HG03575 (cell line): Measurements from ENCODE around the gene NF1.
"Not testable (repeated sequence)": the region's sequence is repeated elsewhere in the genome, so short reads cannot be mapped to it uniquely, and the experiment has no call there.

ENCODE experiments used
- ATAC-seq: cut with Tn5 transposase; IDR thresholded peaks from one replicate; pipeline ENCODE4 v1.9.1; 2021; ENCODE audit not compliant: unreplicated experiment, insufficient number of reproducible peaks, low FRiP score; ENCODE audit errors: extremely low read depth

Gene NF1

GRCh38 chr17:31094600-31095235 is at the start of gene NF1:
TSS of gene NF1 (plus strand) at chr17:31094977. CDS start at chr17:31095310, 333 bp downstream.
- ATAC-seq: no peak

- not testable (repeated sequence) for ATAC-seq
Measured at GRCh38 chr17:31046856-31047425, 47.8 kb upstream of the NF1 start.

DNA sequence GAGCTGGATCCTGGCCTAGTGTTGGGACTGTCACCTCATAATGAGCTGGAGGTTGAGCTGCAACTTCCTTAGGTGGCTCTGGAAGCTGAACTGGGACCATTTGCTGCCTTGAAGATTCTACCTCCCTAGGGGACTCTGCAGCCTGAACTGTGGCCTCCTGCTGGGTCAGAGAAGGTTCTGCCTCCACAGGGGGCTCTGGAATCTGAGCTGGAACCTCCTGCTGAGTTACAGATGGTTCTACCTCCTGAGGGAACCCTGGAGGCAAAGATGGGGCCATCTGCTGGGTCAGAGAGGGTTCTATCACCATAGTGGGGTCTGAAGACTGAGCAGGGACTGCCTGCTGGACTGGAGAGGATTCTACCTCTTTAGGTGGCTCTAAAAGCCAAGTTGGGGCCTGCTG is 46.6 kb upstream of the NF1 start:
- no peak for ATAC-seq

- no peak for ATAC-seq
Measured at GRCh38 chr17:31048780-31049179, 46.0 kb upstream of the NF1 start.

DNA sequence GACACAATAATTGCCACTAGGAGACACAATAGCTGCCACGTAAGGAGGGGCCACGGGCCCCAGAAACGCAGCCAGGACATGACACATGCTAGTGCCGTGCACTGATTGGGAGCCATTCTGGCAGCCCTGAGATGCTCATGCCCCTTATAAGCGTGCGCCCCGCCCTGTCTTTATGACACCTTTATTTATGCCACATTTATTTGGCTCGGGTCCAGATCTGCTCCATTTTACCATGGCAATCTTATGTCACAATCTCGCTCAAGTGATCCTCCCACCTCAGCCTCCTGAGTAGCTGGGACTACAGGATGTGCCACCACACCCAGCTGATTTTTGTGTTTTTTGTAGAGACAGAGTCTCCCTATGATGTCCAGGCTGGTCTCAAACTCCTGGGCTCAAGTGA is 43.8 kb upstream of the NF1 start:
- no peak for ATAC-seq

DNA sequence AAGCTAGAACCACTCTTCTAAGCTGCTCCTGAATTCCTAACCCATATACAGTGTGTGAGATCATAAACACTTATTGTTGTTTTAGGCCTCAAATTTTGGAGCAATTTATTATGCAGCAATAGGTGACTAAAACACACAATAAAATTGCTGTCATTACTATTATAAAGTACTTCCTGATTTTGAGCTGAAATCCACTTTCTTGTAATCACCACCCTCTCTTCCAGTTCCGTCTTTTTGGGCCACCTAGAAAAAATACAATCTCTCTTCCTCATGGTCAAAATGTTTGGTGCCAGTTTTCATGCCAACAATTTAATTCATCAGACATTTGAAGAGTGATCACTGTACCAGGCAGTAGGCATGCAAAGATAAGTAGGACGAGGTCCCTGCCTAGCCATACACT is 43.3 kb upstream of the NF1 start:
- no peak for ATAC-seq

GRCh38 chr17:31052187-31052889 is 42.4 kb upstream of the NF1 start:
- ATAC-seq: no peak

DNA sequence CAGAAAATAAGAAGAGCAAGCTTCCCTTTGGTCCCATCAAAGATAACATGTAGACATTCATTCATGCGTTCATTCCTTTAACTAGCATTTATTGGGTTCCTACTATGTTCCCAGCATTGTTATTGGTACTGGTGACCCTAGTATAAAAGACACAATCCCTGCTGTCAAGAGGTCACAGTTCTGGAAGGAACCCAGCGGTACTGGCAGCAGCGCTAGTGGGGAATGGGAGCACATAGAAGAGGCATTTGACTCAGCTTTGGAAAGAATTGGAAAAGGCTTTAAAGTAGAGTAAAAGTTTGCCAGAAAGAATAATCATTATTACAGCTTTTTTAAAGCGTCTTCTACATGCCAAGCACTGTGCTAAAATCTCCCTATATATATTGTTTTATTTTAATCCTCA is 41.7 kb upstream of the NF1 start:
- no peak for ATAC-seq

DNA sequence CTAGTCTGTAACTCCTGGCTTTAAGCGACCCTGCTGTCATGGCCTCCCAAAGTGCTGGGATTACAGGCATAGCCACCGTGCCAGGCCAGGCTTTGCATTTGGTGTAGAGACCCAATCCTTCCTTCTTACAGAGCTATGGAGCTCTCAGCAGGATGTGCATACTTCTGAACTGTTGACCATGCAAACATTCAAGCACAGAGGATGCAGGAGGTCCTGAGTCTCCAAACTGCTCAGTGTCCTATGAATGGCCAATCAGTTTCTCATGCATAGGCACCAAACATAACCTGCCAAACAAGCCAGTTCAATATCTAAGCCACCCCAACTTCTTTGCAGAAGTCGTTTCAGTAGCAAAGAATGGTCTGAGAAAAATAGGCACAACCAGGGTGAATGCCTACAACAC is 40.0 kb upstream of the NF1 start:
- ATAC-seq: no peak

GRCh38 chr17:31058976-31059375 is 35.8 kb upstream of the NF1 start:
- ATAC-seq: no peak

DNA sequence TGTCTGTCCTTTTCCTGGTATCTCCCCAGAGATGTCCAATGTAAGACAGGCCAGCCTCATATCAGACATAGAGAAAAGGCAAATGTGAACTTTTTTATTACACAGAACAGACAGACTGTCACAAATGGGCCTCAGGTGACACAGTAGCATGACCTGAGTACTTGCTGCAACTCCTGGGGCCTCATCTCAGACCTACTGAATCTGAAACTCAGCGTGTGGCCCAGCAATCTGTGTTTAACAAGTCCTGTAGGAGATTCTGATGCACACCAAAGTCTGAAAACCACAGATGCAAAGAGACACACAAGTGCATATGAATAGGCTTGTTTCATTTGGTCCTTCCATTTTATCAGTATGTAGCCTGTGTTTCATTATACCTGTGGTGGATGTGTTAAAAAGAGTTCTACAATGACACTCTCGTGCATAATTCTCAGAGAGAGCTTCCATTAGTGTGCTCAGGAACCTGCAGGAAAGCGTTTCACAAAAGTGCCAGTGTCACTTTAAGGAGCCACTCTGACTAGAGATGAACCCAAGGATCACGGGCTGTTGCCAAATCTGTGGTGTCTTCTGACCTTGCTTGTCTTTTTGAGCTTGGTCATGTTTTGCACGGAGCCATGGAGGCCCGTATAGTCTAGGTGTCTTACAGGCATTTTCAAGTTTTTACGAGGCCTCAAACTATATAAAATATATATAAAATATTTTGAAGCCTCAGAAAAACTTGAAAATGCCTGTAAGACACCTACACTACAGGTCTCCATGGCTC is 33.8 kb upstream of the NF1 start:
- ATAC-seq: no peak

DNA sequence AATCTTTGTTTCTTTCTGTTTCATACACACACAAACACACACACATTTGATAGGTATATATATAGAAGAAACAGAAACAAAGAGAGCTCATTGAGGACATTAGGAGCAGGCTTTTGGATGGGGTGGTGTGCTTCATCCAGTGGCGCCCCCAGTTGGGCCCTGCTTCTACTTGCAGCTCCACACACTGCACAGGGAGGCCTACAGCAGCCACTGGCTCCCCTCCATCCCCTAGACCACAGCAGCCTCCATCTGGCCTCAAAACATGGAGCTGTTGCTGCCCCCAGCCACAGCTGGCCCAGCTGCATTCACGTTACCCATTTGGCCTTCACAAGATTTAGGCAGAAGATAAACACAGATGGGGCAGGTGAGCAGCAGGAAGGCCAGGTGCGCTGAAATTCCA is 33.1 kb upstream of the NF1 start:
- ATAC-seq: no peak

DNA sequence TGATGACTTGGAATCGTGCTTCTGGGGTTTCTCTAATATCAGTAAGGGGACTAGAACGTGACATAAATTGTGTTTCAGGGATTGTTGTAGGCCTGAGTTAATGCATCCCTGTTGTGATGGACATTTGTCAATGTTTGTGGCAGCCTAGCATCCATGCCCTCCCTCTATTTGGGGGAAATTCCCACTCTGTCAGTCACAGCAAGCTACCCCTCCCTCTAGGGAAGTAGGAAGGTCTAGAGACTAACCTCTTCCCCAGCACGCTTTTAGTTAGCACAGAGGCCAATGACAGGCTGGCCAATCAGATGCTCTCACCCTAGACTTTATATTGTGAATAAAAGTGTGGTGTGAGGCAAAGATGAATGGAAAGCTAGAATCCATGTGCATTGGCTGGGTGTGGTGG is 32.4 kb upstream of the NF1 start:
- ATAC-seq: no peak

- no peak for ATAC-seq
Measured at GRCh38 chr17:31064707-31065106, 30.1 kb upstream of the NF1 start.

DNA sequence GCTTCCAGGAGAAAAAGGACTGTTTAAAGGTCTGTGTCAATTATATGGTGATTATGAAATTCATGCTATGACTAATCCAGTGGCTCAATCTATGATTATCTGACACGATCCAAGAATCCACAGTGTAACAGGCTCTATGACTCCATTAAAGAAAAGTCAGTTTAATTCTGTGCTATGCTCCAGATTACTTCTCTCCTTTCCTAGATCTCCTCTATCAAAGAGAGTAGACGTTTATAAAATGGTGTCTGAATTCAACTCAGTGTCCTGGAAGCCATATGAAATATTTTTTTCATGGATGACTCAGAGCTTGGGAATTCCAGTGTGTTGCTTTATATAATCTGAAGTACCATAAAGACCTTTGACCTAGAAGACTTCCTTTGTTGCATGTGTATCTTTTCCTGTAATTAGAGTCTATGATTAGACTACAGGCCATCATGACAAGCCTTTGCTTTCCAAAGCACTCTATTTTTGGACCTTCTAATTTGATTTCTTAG is 27.0 kb upstream of the NF1 start:
- no peak for ATAC-seq

DNA sequence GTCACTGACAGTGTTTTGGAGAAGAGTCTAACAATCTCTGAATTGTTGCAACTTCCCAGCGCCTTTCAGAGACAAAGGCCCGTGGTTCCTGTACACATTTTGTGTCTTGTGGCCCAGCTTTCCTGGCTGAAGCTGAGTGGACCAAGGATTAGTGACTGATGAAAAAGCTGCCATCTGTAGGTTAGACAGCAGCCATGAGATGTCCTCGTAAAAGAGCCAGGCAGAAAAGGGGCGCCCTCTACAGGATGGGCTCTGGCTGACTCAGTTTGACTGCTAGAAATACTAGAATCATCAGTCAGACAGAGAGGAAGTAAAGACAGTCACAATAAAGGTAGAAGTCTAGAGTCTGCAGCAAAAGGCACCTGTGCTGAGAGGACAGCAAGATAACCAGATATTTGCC is 26.5 kb upstream of the NF1 start:
- no peak for ATAC-seq

DNA sequence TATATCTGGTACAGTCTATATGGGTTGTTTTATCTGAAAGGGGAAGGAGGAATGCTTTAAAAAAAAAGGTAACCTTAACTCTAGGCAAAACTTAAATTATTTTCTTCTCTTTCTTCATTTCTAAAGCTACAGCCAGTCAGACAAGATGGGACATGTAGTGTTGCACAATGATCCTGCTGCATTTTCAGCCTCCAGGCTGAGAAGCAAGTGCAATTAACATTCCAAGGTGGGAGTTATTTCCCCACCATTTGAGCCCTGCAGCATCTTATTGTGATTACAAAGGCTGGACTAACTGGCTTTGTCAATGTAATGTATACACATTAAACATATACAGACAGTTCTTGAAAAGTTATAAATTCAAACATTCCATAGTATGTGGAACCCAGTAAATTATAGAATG is 22.6 kb upstream of the NF1 start:
- ATAC-seq: no peak

GRCh38 chr17:31073411-31073810 is 21.4 kb upstream of the NF1 start:
- no peak for ATAC-seq

- no peak for ATAC-seq
Measured at GRCh38 chr17:31074772-31075555, 19.8 kb upstream of the NF1 start.
